ENCODE results near the gene AGO3. TPM values are rescaled to one million over a fixed set of nuclear protein-coding genes. Genes with fewer than 3 reads are reported as not detected.

Gene AGO3
- total and polyA plus RNA-seq, 4 donors = 3.0 to 19.5 (median 7.1) TPM

- H3K4me1 ChIP-seq (ENCODE audit: control insufficient read depth in 4 of 4, insufficient read depth in 4 of 4, low read length in 3 of 4) = peaks cover 0 to 3% (median 0%) of the 10 kb centered on the region in 4 donors
- H3K9ac ChIP-seq (ENCODE audit: low read depth in 1 of 2, low read length in 2 of 2) = no peak overlapping the region
- no peaks in the 10 kb centered on the region for H3K27me3 ChIP-seq (ENCODE audit: control insufficient read depth in 4 of 4, insufficient read depth in 4 of 4, low read length in 3 of 4)
- DNase-seq (ENCODE audit: low spot score) = no peak
- no peaks in the 10 kb centered on the region for H3K9me3 ChIP-seq (ENCODE audit: control insufficient read depth in 4 of 4, low read length in 3 of 4)
- TF ChIP-seq ZBTB33 (IDR thresholded peaks at IDR 0.05) (no peak), REST (IDR thresholded peaks at IDR 0.05) (no peak), GABPA (IDR thresholded peaks at IDR 0.05 in 1 of 2, conservative IDR thresholded peaks at IDR 0.05 in 1 of 2) (no peak), YY1 (IDR thresholded peaks at IDR 0.05) (no peak), FOXA1 (IDR thresholded peaks at IDR 0.05) (no peak), EGR1 (IDR thresholded peaks at IDR 0.05; ENCODE audit: low read depth in 2 of 2) (no peak), SP1 (IDR thresholded peaks at IDR 0.05) (no peak), TAF1 (conservative IDR thresholded peaks at IDR 0.05) (no peak), CTCF (IDR thresholded peaks at IDR 0.05; ENCODE audit: low read depth, low read length, missing input control) (no peak), FOXA2 (IDR thresholded peaks at IDR 0.05) (no peak), JUND (IDR thresholded peaks at IDR 0.05) (no peak), NR2F2 (IDR thresholded peaks at IDR 0.05) (no peak), RXRA (IDR thresholded peaks at IDR 0.05) (no peak), ATF3 (IDR thresholded peaks at IDR 0.05) (no peak), RAD21 (IDR thresholded peaks at IDR 0.05) (no peak), HNF4A (conservative IDR thresholded peaks at IDR 0.05) (no peak), MAX (IDR thresholded peaks at IDR 0.05) (no peak), HNF4G (IDR thresholded peaks at IDR 0.05) (no peak)
- H3K27ac ChIP-seq (ENCODE audit: low read depth in 1 of 2, low read length in 2 of 2) = no peak overlapping the region
- H3K4me3 ChIP-seq (ENCODE audit: low read depth in 1 of 3, low read length in 3 of 3) = no peak overlapping the region
- peaks cover 3 to 15% (median 10%) of the 10 kb centered on the region in 4 donors for H3K36me3 ChIP-seq (ENCODE audit: control insufficient read depth in 4 of 4, insufficient read depth in 3 of 4, low read depth in 1 of 4, low read length in 3 of 4)
- WGBS = 98% methylated on average over 2 of the region's 2 CpGs
Observed at GRCh38 chr1:36031441-36031840, 100.5 kb downstream of the AGO3 start.

All from liver (tissue), 9 donors.